Activated CD4-positive, alpha-beta T cell treated with anti-CD3 and anti-CD28 coated beads, Interleukin-10, Interleukin-2, amounts not matched to agents 100 ng/mL and 50 ng/mL, durations not matched to agents 16 hours and 8 hours (primary cell): ENCODE measurements around the gene NECAP2.
"Not testable (repeated sequence)": the region's sequence is repeated elsewhere in the genome, so short reads cannot be mapped to it uniquely, and the experiment has no call there.

ENCODE experiments used
- DNase-seq: peaks from one replicate; pipeline ENCODE4 v3.0.0-alpha.2; 2020

The NECAP2 gene

GRCh38 chr1:16430606-16431005 lies 9.9 kb upstream of the NECAP2 start:
- no peak for DNase-seq

DNA sequence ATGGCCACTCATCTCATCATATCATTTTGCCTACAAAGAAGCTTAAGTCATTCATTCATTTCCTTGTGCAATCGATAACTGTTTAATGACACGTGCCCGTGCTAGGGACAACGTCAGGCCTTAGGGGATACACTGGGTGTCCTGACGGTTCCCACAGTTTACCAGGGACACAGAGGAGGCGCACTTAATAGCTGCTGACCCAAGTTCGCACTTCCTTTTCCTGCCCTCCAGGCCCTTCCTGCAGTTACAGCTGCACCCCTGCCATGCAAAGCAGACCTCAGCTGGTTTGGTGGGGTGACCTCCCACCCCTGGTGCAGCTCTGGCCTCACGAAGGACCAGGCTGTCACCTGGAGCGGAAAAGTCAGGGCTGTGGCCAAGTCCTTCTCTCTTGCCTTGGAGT lies 7.5 kb upstream of the NECAP2 start:
- DNase-seq, result no peak

DNA sequence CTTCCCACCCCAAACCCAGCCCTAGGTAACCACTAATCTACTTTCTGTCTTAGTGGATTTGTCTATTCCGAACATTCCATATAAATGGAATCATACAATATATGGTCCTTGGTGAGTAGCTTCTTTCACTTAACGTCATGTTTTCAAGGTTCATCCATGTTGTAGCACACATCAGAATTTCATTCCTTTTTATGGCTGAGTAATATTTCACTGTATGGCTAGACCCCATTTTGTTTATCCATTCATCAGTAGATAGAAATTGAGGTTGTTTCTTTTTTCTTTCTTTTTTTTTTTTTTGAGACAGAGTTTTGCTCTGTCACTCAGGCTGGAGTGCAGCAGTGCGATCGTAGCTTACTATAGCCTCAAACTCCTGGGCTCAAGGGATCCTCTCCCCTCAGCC lies 6.5 kb upstream of the NECAP2 start:
- no peak for DNase-seq

DNA sequence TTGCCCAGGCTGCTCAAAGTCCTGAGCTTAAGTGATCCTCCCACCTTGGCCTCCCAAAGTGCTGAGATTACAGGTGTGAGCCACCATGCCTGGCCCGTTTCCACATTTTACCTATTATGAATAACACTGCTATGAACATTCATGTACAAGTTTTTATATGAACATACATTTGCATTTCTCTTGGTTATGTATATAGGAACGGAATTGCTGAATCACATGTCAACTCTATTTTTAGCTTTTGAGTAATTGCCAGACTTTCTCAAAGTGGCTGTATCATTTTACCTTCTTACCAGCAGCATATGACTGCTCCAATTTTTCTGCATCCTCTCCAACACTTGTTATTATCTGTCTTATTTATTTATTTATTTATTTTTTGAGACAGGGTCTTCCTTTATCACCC lies 6.0 kb upstream of the NECAP2 start:
- DNase-seq, result peak; percentile 8

GRCh38 chr1:16436946-16437474 lies 3.5 kb upstream of the NECAP2 start, which contains the start of gene SPATA21:
TSS of gene SPATA21 (minus strand) at chr1:16437424. CDS start at chr1:16431371, 6,053 bp downstream.
- DNase-seq, result no peak

DNA sequence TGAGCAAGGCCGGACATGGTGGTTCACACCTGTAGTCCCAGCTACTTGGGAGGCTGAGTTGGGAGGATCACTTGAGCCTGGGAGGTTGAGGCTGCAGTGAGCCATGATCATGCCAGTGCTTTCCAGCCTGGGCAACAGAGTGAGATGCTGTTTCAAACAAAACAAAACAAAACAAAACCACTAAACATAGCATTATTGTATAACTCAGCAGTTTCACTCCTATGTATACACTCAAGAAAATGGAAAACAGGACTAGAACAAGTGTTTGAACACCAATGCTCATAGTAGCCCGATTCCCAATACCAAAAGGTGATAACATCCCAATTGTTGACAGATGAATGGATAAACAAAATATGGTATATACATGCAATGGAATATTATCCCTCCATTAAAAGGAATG lies 2.0 kb upstream of the NECAP2 start:
- DNase-seq, result no peak

- DNase-seq, result no peak
These were observed 1.6 kb upstream of the NECAP2 start for GRCh38 chr1:16438924-16439323.

DNA sequence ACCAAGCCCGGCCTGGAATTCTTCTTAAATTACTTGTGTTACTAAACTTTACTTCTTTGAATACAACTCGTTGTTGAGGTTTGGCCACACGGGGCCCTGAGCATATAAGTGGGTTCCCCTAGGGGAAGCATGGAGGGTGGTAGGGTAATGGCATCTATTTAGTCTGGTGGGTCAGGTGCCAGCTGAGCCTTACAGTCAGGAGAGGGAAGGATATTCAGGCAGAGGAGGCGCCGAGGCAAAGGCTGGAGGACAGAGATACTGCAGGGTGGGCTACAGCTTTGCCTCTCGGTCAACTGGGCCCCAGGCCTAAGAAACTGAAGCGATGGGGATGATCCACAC lies 424 bp upstream of the NECAP2 start:
- DNase-seq, result no peak

GRCh38 chr1:16441282-16441665 lies 750 bp downstream of the NECAP2 start:
- DNase-seq, result no peak

- peak; percentile 38 for DNase-seq
These were observed 1.7 kb downstream of the NECAP2 start for GRCh38 chr1:16442265-16442664.

DNA sequence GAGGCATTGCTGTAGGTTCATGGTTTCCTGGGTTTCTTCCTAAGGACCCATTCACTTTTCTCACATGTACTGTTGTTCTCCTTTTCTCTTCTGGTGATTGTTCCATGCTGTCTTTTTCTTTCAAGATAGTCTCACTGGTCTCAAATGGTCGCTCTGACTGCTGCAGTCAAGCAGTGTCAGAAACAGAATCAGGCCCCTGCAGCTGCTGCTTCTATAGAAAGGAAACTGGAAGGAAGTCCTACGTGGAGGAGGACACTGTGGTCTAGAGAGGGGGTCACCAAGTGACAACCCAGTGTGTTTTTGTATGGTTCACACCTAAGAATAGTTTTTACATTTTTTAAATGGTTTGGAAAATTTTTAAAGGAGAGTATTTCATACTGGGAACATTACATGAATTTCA lies 2.4 kb downstream of the NECAP2 start:
- DNase-seq, result no peak

DNA sequence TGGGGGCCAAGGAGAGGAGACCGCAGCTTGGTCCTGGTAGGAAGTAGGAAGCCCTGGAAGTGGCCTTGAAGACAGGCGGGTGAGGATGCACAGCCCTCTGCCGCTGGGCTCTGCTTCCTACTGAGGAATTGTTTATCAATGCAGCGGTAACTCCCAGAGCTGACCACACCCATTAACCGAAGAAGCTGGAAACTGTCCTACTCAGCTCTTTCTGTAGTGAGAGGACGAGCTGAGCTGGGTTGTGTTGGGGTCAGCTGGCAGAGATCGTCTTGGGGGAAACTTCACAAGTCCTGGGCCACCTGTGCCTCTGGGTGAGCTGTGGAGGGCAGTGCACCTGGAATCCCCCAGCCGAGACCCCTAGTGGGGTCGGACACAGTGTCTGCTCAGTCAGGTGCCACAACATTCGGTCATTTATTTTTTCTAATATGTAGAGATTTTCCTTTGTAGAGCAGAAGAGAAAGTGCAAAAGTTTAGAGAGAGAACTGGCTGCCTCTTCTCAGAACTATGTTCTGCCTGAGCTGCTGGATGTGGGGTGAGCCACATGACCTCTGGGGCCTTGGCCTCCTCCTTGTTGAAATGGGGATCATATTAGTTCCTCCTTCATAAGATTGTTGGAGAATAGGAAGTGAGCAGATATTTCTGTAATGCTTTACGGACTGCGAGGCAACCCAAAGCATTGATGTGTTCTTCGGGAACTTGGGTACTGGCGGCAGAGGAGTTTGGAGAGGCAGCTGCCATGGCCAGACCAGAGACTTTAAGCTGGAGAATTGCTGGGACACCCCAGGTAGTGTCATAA lies 3.6 kb downstream of the NECAP2 start:
- no peak for DNase-seq

- DNase-seq, result no peak
These were observed 4.5 kb downstream of the NECAP2 start for GRCh38 chr1:16445052-16445451.

- no peak for DNase-seq
These were observed 5.6 kb downstream of the NECAP2 start for GRCh38 chr1:16446116-16446515.

DNA sequence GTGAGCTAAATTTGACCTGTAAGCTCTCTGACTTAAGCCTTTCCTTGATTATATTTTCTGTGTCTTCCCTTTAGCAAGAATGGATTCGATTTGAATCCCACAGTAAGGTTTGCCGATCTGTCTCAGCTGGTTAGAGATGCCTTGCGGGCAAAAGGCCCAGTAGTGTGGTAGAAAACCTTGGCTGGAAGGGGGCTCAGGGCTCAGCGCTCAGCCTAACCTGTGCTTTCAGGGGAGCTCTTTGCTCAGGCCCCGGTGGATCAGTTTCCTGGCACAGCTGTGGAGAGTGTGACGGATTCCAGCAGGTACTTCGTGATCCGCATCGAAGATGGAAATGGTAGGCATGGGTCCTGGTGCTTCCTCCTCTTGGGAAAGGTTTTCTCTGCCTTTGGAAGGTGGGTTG lies 7.1 kb downstream of the NECAP2 start:
- DNase-seq, result no peak

DNA sequence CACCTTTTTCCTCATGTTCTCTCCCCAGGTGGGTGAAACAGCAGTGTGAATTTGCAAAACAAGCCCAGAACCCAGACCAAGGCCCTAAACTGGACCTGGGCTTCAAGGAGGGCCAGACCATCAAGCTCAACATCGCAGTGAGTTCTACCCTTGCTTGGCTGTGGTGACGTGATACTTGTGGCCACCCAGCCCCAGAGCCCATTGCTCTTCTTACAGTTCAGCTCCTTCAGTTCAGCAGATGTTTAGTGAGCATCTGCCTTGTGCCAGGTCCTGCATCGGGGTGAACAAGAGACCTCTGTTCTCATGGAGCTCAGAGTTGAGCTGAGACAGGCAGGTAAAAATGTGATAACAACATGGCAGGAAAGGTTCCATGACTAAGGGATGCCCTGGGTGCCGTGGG lies 8.5 kb downstream of the NECAP2 start:
- DNase-seq, result no peak

DNA sequence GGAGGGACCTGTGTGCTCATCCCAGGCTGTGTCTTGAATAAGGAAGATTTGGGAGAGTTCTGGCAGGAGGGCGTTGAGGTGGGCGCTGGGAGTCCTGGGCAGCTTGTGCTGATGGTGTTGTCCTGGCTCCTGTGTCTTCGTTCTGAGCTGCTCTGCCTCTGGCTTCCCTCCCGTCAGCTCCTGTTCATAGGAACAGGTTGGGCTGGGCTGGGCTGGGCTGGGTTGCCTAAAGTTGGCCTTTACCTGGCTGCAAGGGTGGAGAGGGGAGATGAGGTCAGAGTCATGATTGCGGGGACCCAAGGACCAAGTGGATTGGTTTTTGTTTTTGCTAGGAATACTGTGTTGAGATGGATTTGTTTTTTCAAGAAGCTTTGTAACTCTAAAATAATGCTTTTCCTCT lies 9.1 kb downstream of the NECAP2 start:
- no peak for DNase-seq

GRCh38 chr1:16450863-16451481 lies 10.4 kb downstream of the NECAP2 start:
- peak; percentile 13 for DNase-seq

DNA sequence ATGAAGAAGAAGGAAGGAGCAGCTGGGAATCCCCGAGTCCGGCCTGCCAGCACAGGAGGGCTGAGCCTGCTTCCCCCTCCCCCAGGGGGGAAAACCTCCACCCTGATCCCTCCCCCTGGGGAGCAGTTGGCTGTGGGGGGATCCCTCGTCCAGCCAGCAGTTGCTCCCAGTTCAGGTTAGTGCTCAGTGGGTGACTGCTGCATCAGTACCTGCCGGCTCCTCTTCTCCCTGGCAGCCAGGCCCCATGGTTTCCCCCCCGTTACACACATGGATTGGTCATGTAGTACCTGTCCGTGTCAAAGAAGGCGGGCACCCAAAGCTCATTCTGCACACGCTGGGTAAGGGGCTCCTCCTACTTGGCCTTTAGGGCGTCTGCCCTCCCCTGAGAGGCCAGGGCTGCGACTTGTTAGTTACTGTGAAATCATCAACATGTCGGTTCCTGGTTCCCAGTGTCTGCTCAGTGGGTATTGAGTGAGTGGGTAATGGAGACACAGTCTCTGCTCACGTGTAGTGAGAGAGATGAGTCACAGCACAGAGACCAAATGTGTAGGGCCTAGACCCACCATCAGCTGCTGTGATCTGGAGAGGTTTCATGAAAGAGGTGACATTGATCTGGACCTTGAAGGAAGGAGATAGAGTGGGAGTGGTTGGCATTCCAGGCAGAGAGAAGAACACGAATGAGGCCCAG lies 11.5 kb downstream of the NECAP2 start:
- no peak for DNase-seq

GRCh38 chr1:16454909-16455308 lies 14.4 kb downstream of the NECAP2 start:
- not testable (repeated sequence) for DNase-seq

DNA sequence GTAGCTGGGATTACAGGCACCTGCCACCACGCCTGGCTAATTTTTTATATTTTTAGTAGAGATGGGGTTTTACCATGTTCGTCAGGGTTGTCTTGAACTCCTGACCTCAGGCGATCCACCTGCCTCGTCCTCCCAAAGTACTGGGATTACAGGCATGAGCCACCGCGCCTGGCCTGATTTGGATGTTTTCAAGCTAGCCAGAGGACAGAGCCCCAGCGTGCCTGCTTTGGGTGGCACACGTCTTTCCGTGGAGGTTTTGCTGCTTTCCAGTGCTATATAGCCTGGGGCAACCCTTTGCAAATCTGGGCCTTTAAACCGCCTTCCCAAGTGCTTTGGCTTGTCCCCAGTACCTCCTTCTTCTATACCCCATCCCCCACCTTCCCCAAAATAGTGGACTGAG lies 15.6 kb downstream of the NECAP2 start:
- DNase-seq, result not testable (repeated sequence)

DNA sequence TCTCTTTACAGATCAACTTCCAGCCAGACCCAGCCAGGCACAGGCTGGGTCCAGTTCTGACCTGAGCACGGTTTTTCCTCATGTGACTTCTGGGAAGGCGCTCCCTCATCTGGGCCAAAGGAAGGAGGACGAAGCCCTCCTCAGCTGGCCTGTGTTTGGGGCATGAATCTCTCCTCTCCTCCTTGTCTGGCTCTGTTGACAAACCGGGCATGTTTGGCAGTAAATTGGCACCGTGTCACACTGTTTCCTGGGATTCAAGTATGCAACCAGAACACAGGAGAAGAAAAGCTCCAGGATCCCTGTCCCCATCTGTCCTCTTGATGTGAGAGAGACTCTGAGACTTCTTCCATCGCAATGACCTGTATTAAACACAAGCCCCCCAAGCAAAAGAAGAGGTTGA lies 18.3 kb downstream of the NECAP2 start:
- DNase-seq, result no peak

DNA sequence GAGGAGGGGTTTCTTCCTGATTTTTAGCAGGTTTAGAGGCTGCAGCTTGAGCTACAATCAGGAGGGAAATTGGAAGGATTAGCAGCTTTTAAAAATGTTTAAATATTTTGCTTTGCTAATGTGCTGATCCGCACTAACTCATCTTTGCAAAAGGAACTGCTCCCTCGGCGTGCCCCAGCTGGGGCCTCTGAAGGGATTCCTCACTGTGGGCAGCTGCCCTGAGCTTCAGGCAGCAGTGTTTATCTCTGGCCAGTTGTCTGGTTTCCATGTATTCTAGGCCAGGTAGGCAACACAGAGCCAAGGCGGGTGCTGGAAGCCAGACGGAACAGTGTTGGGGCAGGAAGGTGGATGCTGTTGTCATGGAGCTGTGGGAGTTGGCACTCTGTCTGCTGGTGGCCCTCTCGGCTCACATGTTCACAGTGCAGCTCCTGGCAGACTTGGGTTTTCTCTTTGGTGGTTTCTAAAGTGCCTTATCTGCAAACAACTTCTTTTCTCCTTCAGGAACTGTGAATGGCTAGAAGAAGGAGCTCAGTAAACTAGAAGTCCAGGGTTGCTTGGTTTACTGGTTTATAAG lies 18.9 kb downstream of the NECAP2 start:
- DNase-seq, result no peak

GRCh38 chr1:16461681-16462080 lies 21.2 kb downstream of the NECAP2 start:
- no peak for DNase-seq
